DMS79 treated with DMSO at 0.1 percent for 48 hours (cell line): ENCODE measurements around the gene ABCC11.
"Not testable (repeated sequence)": the region's sequence is repeated elsewhere in the genome, so short reads cannot be mapped to it uniquely, and the experiment has no call there.

Experiments used
- DNase-seq: peaks from one replicate; lab custom pipeline; 2025; lab: John Stamatoyannopoulos, UW

The ABCC11 gene

DNA sequence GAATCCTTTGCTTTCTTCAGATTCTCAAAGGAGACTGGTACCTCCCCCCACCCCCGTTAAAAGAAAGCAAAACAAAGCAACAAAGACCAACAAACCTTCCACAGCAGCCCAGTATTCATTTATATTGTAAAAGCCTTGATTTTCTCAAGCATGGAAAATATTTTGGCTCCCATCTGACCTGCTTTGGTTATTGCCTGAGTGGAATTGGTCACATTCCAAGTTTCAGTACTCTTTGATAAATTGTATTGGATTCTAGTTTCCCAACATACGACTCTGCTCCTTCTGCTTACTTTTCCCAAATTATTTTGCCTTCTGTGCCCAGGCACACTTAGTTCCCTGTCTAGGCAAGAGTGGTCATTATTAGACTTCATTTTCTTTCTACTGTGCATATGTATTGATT, 1.3 kb downstream of the ABCC11 start:
- no peak for DNase-seq

DNA sequence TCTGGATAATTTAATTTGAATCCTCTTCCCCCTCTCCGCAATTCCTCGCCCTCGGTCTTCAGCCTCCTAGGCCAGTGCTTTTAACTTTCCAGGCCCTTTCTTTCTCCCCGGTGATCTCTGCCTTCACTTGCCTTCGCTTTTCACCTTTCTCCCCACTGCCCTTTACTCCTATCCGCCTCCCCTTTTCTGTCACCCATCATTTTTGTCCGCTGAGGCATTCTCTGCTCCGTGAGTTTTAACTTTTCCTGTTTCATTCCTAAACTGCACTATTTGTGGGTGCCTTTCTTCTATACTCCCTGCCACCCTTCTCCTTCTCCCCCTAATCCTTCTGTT, 2.5 kb downstream of the ABCC11 start:
- DNase-seq = no peak

DNA sequence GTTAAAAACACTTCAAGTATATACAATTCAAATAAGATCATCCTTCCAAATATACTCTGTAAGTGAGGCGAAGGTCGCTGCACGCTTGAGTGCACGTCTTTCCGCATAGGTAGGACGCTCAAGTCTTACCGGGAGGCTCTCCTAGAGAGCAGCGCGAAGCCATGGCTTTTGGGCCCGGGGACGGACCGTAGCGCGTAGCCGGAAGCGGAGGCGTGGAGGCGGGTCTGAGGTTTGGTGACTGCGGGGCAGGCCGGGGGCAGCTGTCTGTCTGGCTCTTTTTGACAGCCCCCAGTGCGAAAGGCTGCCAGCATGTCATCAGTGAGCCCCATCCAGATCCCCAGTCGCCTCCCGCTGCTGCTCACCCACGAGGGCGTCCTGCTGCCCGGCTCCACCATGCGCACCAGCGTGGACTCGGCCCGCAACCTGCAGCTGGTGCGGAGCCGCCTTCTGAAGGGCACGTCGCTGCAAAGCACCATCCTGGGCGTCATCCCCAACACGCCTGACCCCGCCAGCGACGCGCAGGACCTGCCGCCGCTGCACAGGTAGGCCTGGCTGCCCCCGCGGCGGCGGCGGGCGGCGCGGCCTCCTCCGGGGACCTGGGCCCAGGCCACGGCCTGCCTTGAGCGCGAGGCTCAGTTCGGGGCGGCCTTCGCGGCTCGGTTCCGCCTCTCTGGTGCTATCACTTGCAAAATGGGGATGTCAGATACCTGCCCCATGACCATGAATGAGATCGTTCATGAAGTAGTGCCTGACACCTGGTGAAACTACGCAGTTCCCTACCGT, 3.1 kb downstream of the ABCC11 start, which contains the start of gene LONP2:
TSS of gene LONP2 (plus strand) at position 221 of the 783 bp plus-strand sequence. CDS start at position 310, 89 bp downstream.
- DNase-seq = peak; percentile 57

DNA sequence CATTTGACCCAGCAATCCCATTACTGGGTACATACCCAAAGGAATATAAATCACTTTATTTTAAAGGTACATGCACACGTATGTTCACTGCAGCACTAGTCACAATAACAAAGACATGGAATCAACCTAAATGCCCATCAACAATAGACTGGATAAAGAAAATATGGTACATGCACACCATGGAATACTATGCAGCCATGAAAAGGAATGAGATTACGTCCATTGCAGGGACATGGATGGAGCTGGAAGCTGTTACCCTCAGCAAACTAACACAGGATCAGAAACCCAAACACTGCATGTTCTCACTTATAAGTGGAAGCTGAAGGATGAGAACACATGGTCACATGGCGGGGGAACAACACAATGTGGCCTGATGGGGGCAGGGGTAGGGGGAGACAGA, 7.2 kb downstream of the ABCC11 start:
- DNase-seq = not testable (repeated sequence)

DNA sequence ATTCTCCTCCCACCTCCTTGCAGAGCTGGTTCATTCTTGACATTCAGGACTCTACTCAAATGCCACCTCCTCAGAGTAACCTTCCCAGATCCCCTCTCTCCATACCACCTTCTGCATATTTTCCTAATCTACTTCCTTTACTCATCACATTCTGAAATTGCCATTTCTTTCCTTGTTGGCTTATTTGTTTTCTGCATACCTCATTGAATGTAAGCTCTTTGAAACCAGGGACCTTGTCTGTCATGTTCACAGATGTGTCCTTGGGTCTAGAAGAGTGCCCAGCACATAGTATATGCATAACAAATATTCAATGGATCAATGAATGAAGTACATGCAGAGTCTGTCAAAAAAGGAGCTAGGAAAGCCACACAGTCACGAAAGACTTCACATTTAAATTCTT, 11.1 kb downstream of the ABCC11 start:
- no peak for DNase-seq

DNA sequence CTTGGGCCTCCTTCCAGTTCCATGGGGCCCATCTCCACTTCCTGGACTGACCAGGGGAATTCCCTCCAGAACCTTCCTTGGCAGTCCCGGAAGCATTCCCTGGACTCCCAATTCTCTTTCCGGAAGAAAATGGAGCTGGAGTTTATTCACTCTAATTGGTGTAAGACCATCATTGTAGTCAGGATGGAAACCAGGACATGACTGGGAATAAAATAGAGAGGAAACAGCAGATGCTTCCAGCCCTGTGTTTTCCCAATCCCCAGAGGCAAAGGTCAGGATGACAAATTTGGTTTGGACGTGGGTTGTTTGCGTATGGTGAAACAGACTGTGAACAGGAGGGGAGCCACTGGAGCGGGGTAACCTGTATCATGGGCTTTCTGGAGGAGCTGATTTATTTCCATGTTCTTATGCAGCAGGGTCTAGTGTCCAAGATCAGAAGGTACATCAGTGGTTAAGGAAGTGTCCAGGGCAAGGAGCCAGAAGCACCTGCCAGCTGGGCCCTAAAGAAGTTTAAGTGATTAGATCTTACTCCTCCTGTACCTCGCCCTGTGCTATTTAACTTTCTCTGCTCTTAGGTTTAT, 11.7 kb downstream of the ABCC11 start:
- DNase-seq = no peak

DNA sequence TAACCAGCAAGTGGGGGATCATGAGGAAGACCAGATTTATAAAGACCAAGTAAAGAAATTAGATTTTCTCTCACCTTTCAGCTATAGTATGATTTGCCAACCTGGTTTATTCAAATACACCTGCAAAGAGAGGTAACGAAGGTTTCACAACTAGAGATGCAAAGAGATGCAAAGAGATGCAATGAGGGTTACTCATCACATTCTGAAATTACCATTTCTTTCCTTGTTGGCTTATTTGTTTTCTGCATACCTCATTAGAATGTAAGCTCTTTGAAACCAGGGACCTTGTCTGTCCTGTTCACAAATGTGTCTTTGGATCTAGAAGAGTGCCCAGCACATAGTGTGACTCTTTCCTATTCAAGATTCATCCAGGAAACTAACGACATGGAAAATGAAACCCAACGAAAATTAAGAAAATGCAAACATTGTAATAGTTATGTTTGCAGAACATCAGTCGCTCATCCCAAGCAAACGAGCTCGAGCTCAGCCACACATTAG, 12.2 kb downstream of the ABCC11 start:
- no peak for DNase-seq

DNA sequence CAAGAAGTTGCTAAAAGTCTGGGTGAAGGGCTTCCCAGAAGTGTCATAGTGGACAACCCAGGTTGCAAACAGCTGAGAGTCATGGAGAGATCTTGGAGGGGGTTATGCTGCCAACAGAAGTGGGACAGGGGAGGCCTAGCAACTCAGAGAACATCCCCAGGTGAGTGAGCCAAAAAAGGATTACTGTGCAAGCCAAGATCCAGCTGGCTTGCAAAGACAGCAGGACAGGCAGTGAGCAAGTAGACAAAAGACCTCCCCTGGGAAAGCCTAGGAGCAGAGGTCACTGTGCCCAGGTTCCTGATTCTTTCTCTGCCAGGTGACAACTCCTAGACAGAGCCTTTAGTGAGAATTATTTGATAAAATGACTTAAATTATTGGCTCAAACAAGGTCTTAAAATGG, 12.7 kb downstream of the ABCC11 start:
- DNase-seq = no peak

DNA sequence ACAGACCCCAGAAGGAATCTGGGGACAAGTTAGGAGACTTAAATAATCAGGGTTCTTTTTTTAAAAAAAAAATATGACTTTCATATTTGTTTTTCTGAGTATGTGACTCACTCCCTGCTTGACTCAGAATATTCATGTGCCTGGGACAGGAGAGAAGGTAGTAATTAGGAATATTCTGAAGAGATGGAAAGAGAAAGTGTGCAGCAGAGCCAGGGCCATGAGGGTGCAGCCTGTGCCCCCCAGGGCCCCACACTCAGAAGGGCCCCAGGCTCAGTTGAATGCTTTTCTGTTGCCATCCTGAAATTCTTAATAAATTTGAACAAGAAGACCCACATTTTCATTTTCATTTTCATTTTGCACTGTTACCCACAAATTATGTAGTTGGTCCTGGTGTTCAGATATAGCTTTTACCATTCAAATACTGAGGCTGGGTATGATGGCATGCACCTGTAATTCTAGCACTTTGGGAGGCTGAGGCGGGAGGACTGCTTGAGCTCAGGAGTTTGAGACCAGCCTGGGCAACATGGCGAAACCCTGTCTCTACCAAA, 14.8 kb downstream of the ABCC11 start:
- no peak for DNase-seq

DNA sequence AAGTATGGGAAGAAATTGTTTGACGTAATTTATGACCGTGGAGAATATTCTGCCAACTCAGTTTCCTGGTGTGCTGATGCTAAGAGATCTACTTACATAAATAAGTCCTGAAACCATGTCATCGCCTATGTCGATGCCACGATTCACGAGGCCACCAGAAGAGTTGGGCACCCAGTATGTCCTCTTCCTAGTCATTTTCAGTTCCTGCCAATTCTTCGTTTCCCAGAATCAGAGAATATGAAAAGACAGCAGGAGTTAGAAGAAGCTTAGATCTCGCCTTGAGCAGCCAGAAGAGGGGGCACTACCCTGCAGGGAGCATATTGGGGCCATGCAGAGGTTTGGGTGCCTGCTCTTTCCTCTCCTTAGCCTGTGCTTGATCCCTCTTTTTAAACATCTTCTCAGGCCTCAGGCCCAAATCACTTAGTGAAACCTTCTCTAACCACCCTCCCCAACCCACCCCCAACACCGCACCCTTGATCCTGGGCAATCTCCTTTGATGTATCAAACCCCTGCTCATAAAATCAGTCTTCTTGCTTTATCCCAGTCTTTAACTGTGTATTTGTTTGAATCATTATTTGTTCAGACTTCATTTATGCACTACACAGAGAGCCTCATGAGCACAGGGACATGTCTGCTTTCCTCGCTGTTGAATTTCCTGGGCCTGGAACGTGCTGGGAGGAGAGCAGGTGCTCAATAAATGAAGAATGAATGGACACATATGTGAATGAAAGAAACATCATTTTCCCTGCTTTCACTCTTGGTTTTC, 15.4 kb downstream of the ABCC11 start:
- no peak for DNase-seq

DNA sequence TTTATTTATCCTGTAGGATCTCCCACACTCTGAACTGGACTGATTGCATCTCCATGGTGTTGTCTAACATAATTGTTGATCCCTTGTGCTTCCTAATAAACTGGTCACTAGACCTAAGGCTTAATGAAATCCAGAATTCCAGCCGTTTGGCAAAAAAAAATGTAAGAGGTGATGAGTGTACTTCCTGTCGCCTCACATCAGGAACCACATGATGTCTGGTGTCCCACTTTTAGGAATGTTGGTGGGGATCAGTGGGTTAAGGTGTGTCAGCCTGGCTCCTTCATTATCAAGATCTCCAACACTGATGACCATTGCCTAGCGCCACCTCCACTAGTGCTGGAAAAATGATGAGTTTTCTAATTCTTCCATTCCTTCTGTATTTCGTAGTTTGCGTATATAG, 21.9 kb downstream of the ABCC11 start:
- no peak for DNase-seq

DNA sequence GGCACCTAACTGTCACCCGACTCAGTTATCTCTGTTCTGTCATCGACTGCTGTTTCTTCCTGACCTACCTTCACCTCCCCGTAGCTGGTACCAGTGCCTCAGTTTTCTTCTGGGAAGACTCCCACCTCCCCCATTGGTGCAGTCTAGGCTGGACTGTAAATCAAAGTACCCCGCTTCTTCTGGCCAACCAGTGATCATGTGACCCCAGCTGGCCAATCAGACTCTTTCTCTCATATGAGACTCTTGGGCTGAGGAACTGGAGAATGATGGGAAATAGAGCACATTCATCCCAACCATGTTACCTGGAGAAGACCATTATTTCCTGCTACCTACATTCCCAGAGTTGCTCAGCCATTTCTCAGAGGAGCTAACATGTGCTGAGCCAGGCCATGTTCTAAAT, 23.8 kb downstream of the ABCC11 start:
- no peak for DNase-seq

DNA sequence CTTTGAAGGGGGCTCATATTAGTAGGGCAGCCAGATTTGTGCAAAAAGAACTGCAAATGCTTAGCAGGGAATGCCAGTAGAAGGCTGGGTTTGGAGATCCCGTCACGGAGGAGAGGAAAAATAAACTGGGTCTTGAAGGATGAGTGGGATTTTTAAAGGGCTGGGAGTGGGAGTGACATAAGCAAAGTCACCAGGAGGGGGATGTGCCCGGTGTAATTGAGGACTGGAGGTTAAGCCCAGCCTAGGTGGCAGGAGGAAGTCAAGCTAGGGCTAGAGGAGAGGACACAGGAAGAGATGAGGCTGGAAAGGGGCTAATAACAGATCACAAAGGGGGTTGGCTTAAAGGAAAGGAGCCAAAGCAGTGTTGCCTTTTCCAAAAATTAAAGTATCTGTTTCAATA, 26.4 kb downstream of the ABCC11 start:
- no peak for DNase-seq

DNA sequence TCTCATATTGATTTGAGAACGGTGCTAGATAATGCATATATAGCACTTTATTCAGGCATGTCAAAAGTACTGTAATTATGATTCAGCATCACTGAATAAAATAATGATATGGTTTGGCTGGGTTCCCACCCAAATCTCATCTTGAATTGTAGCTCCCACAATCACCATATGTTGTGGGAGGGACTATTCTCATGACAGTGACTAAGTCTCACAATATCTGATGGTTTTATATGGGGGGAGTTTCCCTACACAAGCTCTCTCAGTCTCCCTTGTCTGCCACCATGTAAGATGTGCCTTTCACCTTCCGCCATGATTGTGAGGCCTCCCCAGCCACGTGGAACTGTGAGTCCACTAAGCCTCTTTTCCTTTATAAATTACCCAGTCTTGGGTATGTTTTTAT, 28.9 kb downstream of the ABCC11 start:
- no peak for DNase-seq

DNA sequence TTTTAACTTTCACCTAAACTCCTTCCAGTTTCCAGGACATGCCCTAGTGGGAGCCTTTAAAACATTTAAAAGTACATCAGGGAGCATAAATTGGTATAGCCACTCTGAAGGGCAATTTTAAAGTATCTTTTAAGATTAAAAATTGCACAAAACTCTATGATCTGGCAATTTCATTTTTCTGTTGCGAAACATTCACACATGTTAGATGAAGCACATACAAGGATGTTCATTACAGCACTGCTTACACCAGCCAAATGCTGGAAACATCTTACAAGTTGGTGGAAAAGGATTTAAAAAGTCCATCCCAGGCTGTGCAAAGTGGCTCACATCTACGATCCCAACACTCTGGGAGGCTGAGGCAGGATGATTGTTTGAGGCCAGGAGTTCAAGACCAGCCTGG, 29.6 kb downstream of the ABCC11 start:
- DNase-seq = no peak

DNA sequence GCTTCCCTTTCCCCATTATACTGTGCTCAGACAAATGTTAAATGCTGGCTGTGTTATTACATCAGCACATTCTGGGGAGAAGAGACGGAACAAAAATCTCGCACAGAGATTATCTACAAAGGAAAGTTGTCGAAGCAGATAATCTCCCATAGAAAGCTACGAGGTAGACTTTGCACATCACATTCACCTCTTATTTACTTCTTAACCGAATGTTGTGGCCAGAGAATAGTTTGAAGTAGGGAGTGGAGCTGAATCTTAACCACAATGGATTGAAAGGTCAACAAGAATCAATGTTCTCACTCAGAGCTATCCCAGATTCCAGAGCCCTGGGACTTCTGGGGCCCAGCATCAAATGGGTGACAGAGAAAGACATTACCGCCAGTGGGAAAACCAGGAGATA, 31.6 kb downstream of the ABCC11 start:
- no peak for DNase-seq

DNA sequence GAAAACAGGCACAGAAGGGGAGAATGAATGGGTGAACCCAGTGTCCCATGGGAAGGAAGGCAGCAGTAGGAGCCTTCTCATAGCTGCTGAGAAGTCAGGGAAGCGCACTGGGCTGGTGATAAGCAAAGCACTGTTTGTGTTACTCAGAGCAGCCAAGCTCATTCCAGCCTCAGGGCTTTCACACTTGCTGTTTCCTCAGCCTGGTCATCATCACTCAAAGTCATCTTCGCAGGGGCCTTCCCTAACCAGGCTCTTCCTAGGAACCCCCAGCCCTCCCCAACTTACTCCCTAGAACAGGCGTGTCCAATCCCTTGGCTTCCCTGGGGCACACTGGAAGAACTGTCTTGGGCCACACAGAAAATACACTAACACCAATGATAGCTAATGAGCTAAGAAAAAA, 35.3 kb downstream of the ABCC11 start:
- no peak for DNase-seq

DNA sequence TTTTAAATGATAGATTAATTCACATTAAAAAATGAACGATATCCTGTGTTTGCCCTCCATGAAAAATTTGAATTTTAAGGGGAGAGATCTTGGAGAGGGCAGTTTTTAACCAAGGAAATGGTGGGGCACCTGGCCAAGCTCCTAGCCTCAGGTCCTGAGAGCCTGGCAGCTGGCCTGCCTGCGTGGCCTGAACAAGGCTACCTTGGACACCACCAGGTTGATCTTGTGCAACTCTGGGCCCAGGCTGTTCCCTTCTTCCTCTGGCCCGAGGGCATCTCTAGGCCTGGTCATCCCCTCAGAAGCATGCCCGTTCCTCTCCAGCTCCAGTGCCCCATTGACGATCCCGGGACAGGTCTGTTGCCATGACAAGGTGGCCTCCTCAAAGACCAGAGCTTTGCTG, 36.6 kb downstream of the ABCC11 start:
- no peak for DNase-seq

DNA sequence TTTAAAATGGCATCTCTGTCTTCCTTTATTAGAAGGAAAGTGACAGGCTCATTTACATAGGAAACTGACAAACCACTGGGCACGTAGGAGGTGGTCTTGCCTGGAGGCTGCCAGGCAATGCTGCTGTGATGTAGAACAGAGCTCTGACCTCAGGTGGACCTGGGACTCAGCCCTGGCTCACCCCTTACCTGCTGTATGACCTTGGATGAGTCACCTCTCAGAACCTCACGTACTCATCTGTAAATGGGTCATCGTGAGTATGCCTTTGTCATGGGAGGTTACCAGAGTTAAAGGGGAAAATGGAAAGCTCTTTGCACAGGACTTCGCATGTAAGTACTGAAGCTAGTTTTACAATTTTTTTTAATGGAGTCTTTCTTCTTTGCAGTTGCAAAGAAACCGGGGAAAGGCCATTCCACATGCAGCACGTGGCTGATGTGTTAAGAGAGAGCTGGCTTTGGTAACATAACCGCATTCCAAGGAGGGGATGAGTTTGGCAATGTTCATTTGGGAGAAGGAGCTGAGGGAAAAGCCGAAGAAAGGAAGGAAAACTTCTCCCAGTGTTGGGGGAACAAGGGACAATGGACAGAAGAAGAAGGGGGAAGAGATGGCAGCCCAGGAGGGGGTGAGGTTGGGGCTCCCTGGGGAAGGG, 40.6 kb downstream of the ABCC11 start:
- DNase-seq = no peak

DNA sequence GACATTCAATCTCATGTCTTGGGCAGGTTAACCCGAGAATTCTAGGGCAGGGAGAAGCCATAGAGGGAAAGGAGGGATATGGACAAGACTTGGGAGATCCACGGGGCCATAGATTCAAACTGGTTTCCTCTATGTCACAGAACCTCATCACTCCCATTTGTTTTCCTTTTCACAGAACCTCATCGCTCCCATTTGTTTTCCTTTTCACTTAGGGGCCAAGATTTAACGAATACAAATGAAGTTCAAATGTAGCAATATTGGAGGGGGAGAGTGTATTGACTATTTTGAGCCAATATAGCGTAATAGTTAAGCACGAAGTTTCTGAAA, 42.6 kb downstream of the ABCC11 start:
- DNase-seq = no peak

DNA sequence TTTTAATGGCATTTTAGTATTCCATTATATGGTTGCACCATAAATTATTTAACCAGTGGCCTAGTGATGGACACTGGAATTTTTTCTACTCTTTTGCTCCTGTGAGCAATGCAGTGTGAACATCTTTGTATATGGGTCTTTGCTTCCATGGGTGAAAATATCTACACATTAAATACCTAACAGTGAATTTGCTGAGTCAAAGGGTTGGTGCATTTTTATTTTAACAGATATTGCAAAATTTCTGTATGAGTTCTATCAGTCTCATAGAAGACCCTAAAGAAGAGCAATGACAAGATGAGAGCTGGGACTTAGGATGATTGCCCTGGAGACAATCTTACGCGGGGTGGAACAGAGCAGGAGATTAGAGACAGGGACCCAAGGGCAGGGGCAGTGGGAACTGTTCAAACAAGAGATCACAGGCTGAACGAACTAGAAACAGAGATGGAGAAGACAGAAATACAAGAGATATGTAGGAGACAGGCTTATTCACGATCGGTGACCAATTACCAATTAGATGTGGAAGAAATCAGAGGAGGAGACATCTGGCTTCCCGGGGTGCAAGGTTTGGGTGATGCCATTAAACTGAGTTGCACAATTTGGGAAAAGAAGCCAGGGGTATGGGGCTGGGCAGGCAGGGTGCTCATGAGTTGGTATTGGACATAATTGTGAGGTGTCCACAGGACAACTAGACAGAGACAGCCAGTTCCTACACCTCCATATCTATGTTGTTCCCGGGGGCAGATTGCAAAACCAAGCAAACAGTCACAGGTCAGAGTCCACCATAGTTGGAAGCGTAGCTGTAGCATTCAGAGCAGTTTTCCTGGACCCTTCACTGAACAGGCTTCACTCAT, 43.1 kb downstream of the ABCC11 start:
- DNase-seq = no peak
